H1 (cell line): ENCODE measurements around the gene RIOK3. TPM values are rescaled to one million over a fixed set of nuclear protein-coding genes. Genes with fewer than 3 reads are reported as not detected.

ENCODE experiments used
- CTCF ChIA-PET: fragments of 300-600 bp; sonication (Branson Sonifier 250); formaldehyde crosslinking; loops from one replicate; lab custom pipeline; 2021; ENCODE audit not compliant: partially characterized antibody; lab: Charles Lee
- POLR2A ChIA-PET: fragments of 300-600 bp; sonication (Branson Sonifier 250); formaldehyde crosslinking; loops from one replicate; lab custom pipeline; 2021; ENCODE audit warnings: inconsistent platforms; ENCODE audit not compliant: partially characterized antibody; lab: Charles Lee
- DNase-seq, 2 experiments: peaks; one replicate each; pipeline versions ENCODE4 v3.0.0 to v3.0.0-alpha.2; 2010 to 2022; ENCODE audit warnings: low spot score in 2 of 2, low read depth in 1 of 2, mixed read lengths in 1 of 2
- FAIRE-seq: peaks from 2 replicates; lab custom pipeline; 2011; peaks lifted over from hg19 to GRCh38; lab: Jason Lieb, UNC
- H2AFZ ChIP-seq: 2 replicates; pipeline ENCODE4 v1.8.1; 2012; ENCODE audit warnings: low read length, inconsistent platforms
- H2AK5ac ChIP-seq: 2 replicates; pipeline ENCODE4 v1.6.1; 2013; ENCODE audit warnings: low read depth, low read length
- H2BK120ac ChIP-seq: replicated peaks from 2 replicates; pipeline ENCODE3; 2013; ENCODE audit warnings: low read depth, low read length, inconsistent platforms
- H2BK12ac ChIP-seq: 2 replicates; pipeline ENCODE4 v1.6.1; 2013; ENCODE audit warnings: low read depth, low read length
- H2BK15ac ChIP-seq: 2 replicates; pipeline ENCODE4 v1.6.1; 2013; ENCODE audit warnings: low read length
- H2BK20ac ChIP-seq: 2 replicates; pipeline ENCODE4 v1.6.1; 2013; ENCODE audit warnings: low read length
- H2BK5ac ChIP-seq: 2 replicates; pipeline ENCODE4 v1.6.1; 2013; ENCODE audit warnings: low read depth, low read length
- H3K14ac ChIP-seq: 2 replicates; pipeline ENCODE4 v1.6.1; 2013; ENCODE audit warnings: inconsistent platforms; ENCODE audit not compliant: insufficient read length
- H3K18ac ChIP-seq: 2 replicates; pipeline ENCODE4 v1.6.1; 2013; ENCODE audit warnings: low read length; ENCODE audit errors: extremely low read depth
- H3K23ac ChIP-seq: 2 replicates; pipeline ENCODE4 v1.6.1; 2013; ENCODE audit warnings: inconsistent platforms; ENCODE audit not compliant: insufficient read length
- H3K23me2 ChIP-seq: 2 replicates; pipeline ENCODE4 v1.6.1; 2013; ENCODE audit warnings: low read depth, low read length
- H3K27ac ChIP-seq: 2 replicates; pipeline ENCODE4 v1.6.1; 2011; ENCODE audit warnings: low read depth, low read length, inconsistent platforms
- H3K27me3 ChIP-seq, 4 experiments: replicated peaks in 1 of 4; 1 replicate in 1 of 4; 2 replicates in 3 of 4; pipeline versions ENCODE4 v1.6.1 to v1.8.1; 2011 to 2013; ENCODE audit warnings: low read length in 3 of 4, mild to moderate bottlenecking in 3 of 4, inconsistent platforms in 2 of 4, mixed read lengths in 2 of 4, moderate library complexity in 1 of 4; ENCODE audit not compliant: control insufficient read depth in 3 of 4, insufficient read depth in 3 of 4; ENCODE audit errors: extremely low read depth in 1 of 4
- H3K36me3 ChIP-seq, 4 experiments: 2 replicates each; pipeline versions ENCODE4 v1.6.1 to v1.8.1; 2011 to 2013; ENCODE audit warnings: mild to moderate bottlenecking in 4 of 4, low read length in 3 of 4, moderate library complexity in 2 of 4, control low read depth in 1 of 4, inconsistent platforms in 1 of 4; ENCODE audit not compliant: insufficient read depth in 4 of 4, control insufficient read depth in 2 of 4
- H3K4ac ChIP-seq: replicated peaks from 2 replicates; pipeline ENCODE3; 2013; ENCODE audit warnings: low read length, low read depth, mixed read lengths, inconsistent platforms; ENCODE audit not compliant: insufficient read length
- H3K4me1 ChIP-seq, 4 experiments: replicated peaks in 1 of 4; 1 replicate in 1 of 4; 2 replicates in 3 of 4; pipeline versions ENCODE4 v1.6.1 to v1.8.1; 2011 to 2013; ENCODE audit warnings: low read length in 3 of 4, inconsistent platforms in 2 of 4, mixed read lengths in 1 of 4; ENCODE audit not compliant: insufficient read depth in 4 of 4, control insufficient read depth in 3 of 4
- H3K4me2 ChIP-seq, 2 experiments: 2 replicates each; pipeline versions ENCODE4 v1.6.1 to v1.8.1; 2011 to 2013; ENCODE audit warnings: low read depth in 2 of 2, low read length in 2 of 2, control low read depth in 1 of 2, inconsistent platforms in 1 of 2, mild to moderate bottlenecking in 1 of 2; ENCODE audit not compliant: insufficient read depth in 1 of 2
- H3K4me3 ChIP-seq, 4 experiments: fragments of 200-600, 300-600 bp in 1 of 4; sonication (generic), shearing (Covaris generic), sonication (Bioruptor Twin) in 1 of 4; 2 replicates each; pipeline versions ENCODE4 v1.5.1 to v1.8.1; 2011 to 2016; ENCODE audit warnings: low read length in 4 of 4, low read depth in 3 of 4, control low read depth in 2 of 4, inconsistent platforms in 2 of 4, mild to moderate bottlenecking in 2 of 4, mixed read lengths in 1 of 4, moderate library complexity in 1 of 4; ENCODE audit not compliant: insufficient read depth in 2 of 4; ENCODE audit errors: extremely low read depth in 1 of 4
- H3K56ac ChIP-seq: replicated peaks from 2 replicates; pipeline ENCODE3; 2013; ENCODE audit warnings: low read depth, mild to moderate bottlenecking, mixed read lengths, low read length, inconsistent platforms; ENCODE audit not compliant: insufficient read length
- H3K79me1 ChIP-seq: 2 replicates; pipeline ENCODE4 v1.6.1; 2013; ENCODE audit warnings: low read depth, low read length, control low read depth
- H3K79me2 ChIP-seq, 2 experiments: 2 replicates each; pipeline versions ENCODE4 v1.6.1 to v1.8.1; 2012 to 2013; ENCODE audit warnings: low read length in 2 of 2, mild to moderate bottlenecking in 2 of 2, inconsistent platforms in 1 of 2; ENCODE audit not compliant: insufficient read depth in 2 of 2, control insufficient read depth in 1 of 2
- H3K9ac ChIP-seq, 4 experiments: replicated peaks in 1 of 4; 1 replicate in 1 of 4; 2 replicates in 3 of 4; pipeline versions ENCODE4 v1.6.1 to v1.8.1; 2011 to 2013; ENCODE audit warnings: low read depth in 3 of 4, low read length in 3 of 4, control low read depth in 2 of 4, mild to moderate bottlenecking in 2 of 4, moderate library complexity in 2 of 4, inconsistent platforms in 1 of 4; ENCODE audit errors: extremely low read depth in 1 of 4
- H3K9me3 ChIP-seq, 2 experiments: 2 replicates each; pipeline versions ENCODE4 v1.6.1 to v1.8.1; 2012 to 2013; ENCODE audit warnings: mild to moderate bottlenecking in 2 of 2, moderate library complexity in 2 of 2, control low read depth in 1 of 2, inconsistent platforms in 1 of 2, low read depth in 1 of 2, low read length in 1 of 2, mixed read lengths in 1 of 2; ENCODE audit not compliant: insufficient read depth in 2 of 2
- H4K20me1 ChIP-seq, 2 experiments: replicated peaks in 1 of 2; 2 replicates each; pipeline versions ENCODE3 to v1.8.1; 2011 to 2013; ENCODE audit warnings: inconsistent platforms in 2 of 2, low read length in 2 of 2, mild to moderate bottlenecking in 1 of 2; ENCODE audit not compliant: insufficient read depth in 2 of 2, control insufficient read depth in 1 of 2
- H4K5ac ChIP-seq: 2 replicates; pipeline ENCODE4 v1.6.1; 2013; ENCODE audit warnings: low read length, low read depth, mixed read lengths, inconsistent platforms; ENCODE audit not compliant: insufficient read length
- H4K8ac ChIP-seq: 2 replicates; pipeline ENCODE4 v1.8.0; 2013; ENCODE audit warnings: mild to moderate bottlenecking, moderate library complexity, low read length, inconsistent platforms; ENCODE audit not compliant: insufficient read depth; ENCODE audit errors: extremely low read depth
- H4K91ac ChIP-seq: replicated peaks from 2 replicates; pipeline ENCODE3; 2013; ENCODE audit warnings: low read length, mixed read lengths, inconsistent platforms; ENCODE audit not compliant: insufficient read length
- CBX8 ChIP-seq: fragments of 300-800, 300-1000 bp; sonication (generic); IDR thresholded peaks from 2 replicates; pipeline ENCODE4 v1.7.1; 2016; ENCODE audit warnings: low read depth, low read length, borderline replicate concordance
- CTBP2 ChIP-seq: IDR thresholded peaks from 2 replicates; pipeline ENCODE4 v1.7.0; 2011; ENCODE audit warnings: borderline replicate concordance, mild to moderate bottlenecking, moderate library complexity, mixed read lengths, low read length; ENCODE audit not compliant: insufficient read depth, insufficient read length
- EGR1 ChIP-seq: IDR thresholded peaks from 2 replicates; pipeline ENCODE4 v1.6.1; 2011; ENCODE audit warnings: low read depth, low read length, borderline replicate concordance
- EP300 ChIP-seq, 2 experiments: IDR thresholded peaks; 1 replicate in 1 of 2; 2 replicates in 1 of 2; pipeline ENCODE4 v1.6.1; 2011 to 2012; ENCODE audit warnings: low read depth in 2 of 2, low read length in 2 of 2, mild to moderate bottlenecking in 2 of 2, borderline replicate concordance in 1 of 2, inconsistent platforms in 1 of 2, moderate library complexity in 1 of 2
- FOSL1 ChIP-seq: IDR thresholded peaks from 2 replicates; pipeline ENCODE4 v1.6.1; 2011; ENCODE audit warnings: mild to moderate bottlenecking, low read depth, low read length, moderate library complexity; ENCODE audit not compliant: insufficient read depth
- RFX5 ChIP-seq: IDR thresholded peaks from 2 replicates; pipeline ENCODE4 v1.6.1; 2011; ENCODE audit warnings: low read depth, low read length, improper control_type of control experiment, borderline replicate concordance
- SIRT6 ChIP-seq: IDR thresholded peaks from one replicate; pipeline ENCODE4 v1.7.1; 2012; ENCODE audit warnings: low read length, inconsistent platforms
- WGBS, 2 experiments: shearing (Covaris generic) in 1 of 2; methylation state at CpG; one replicate each; pipeline versions ENCODE4 v1.1.6 to v1.1.7; 2013 to 2015; ENCODE audit warnings: low lambda C conversion rate in 2 of 2, mixed read lengths in 2 of 2, inconsistent platforms in 1 of 2, low coverage in 1 of 2, missing lambda C conversion rate in 1 of 2; ENCODE audit not compliant: insufficient replicate concordance in 2 of 2, insufficient coverage in 1 of 2, insufficient read length in 1 of 2; ENCODE audit errors: extremely low coverage in 1 of 2, missing lambda C conversion rate in 1 of 2; 5-methylcytosine and 5-hydroxymethylcytosine counted together
- polyA plus RNA-seq, 7 experiments: library from polyadenylated mRNA; depleted of rRNA in 3 of 7; stranded (reverse) in 5 of 7; unstranded in 2 of 7; fragments of >200 nt in 5 of 7; fragments of 200-250 nt in 2 of 7; gene quantifications; 1 replicate in 5 of 7; 2 replicates in 1 of 7; 4 replicates in 1 of 7; pipeline versions ENCODE4 v1.2.1 to v1.2.3, GENCODE V29; 2011 to 2013; ENCODE audit warnings: missing spikeins in 2 of 7, mixed read lengths in 2 of 7
- total RNA-seq: library from RNA; stranded (reverse); fragmentation: NEBNext Ultra II Directional; extraction: Animal tissue kit (Norgen Biotek cat#: 25700); gene quantifications from 2 replicates; pipeline ENCODE4 v1.2.1, GENCODE V29; 2021
- TF ChIP-seq, protein P1 (sequence below): IDR thresholded peaks from 2 replicates; pipeline ENCODE4 v1.6.1; 2012; ENCODE audit warnings: low read length, inconsistent platforms

Gene RIOK3
- total and polyA plus RNA-seq, 2 of the 8 experiments (the other 6 are each of a cell fraction or from before 2014, with no cell fraction given) = 7.5 to 24.3 TPM

DNA sequence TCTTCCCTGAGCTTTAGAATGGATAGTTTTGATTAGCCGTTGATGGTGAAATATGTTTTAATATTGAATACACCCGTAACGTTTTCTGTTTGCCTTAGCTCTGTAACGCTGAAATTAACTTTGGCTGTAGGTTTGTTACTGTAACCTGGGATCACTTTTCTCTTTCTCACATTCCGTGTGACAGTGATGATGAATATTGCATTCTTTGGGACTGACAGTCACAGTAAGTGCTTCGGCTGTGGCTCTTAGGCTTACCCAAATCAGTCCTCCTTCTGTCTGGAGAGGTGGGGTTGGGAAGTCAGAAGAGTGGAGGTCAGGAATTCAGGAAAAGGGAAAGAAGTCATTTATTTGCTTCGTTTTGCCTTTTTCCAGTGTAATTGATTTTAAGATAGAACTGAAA, 68.2 kb downstream of the RIOK3 start:
- Histone ChIP-seq H3K9ac (no peak overlapping the region), H4K20me1 (peaks cover 0 to 3% of the 10 kb centered on the region in 2 experiments), H3K56ac (no peak overlapping the region), H3K9me3 (no peaks in the 10 kb centered on the region), H3K4me1 (no peaks in the 10 kb centered on the region), H3K4me3 (no peak overlapping the region), H4K8ac (no peak overlapping the region), H2AFZ (no peak overlapping the region), H3K27ac (no peak overlapping the region), H3K4me2 (no peak overlapping the region), H3K14ac (no peak overlapping the region), H3K4ac (no peak overlapping the region), H3K36me3 (peaks cover 8 to 42% (median 30%) of the 10 kb centered on the region in 4 experiments), H4K91ac (no peak overlapping the region), H3K79me2 (no peaks in the 10 kb centered on the region), H3K23ac (no peak overlapping the region), H3K23me2 (no peaks in the 10 kb centered on the region), H3K27me3 (no peaks in the 10 kb centered on the region), H2BK120ac (no peak overlapping the region), H2BK20ac (no peak overlapping the region), H2AK5ac (no peak overlapping the region), H3K79me1 (no peaks in the 10 kb centered on the region), H2BK5ac (no peak overlapping the region), H4K5ac (no peak overlapping the region), H2BK15ac (no peak overlapping the region), H2BK12ac (no peak overlapping the region), H3K18ac (no peak overlapping the region)
- CTCF ChIA-PET = interaction anchor here (1.9 kb wide), 1 partner anchor 22 kb away, joined by 5 read pairs; no protein-coding TSS in a partner anchor
- WGBS, 2 experiments = 89% methylated on average over 7 of the region's 7 CpGs; no CpG with 5 or more reads in 1 of the 2 experiments
- POLR2A ChIA-PET = no interaction called here
- DNase-seq = no peak
- FAIRE-seq = no peak
- TF ChIP-seq RFX5 = no peak
- TF ChIP-seq FOSL1 = no peak
- TF ChIP-seq CBX8 = no peak
- no peak for TF ChIP-seq EGR1
- no peak for TF ChIP-seq CTBP2
- no peak for TF ChIP-seq EP300 (IDR thresholded peaks at IDR 0.05; ENCODE audit: borderline replicate concordance in 1 of 2, low read depth in 2 of 2, low read length in 2 of 2)
- TF ChIP-seq, protein P1, sequence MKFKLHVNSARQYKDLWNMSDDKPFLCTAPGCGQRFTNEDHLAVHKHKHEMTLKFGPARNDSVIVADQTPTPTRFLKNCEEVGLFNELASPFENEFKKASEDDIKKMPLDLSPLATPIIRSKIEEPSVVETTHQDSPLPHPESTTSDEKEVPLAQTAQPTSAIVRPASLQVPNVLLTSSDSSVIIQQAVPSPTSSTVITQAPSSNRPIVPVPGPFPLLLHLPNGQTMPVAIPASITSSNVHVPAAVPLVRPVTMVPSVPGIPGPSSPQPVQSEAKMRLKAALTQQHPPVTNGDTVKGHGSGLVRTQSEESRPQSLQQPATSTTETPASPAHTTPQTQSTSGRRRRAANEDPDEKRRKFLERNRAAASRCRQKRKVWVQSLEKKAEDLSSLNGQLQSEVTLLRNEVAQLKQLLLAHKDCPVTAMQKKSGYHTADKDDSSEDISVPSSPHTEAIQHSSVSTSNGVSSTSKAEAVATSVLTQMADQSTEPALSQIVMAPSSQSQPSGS = no peak
- no peak for TF ChIP-seq SIRT6
